H7 (cell line): ENCODE results near the gene CLCN1. TPM values are rescaled to one million over a fixed set of nuclear protein-coding genes. Genes with fewer than 3 reads are reported as not detected.
"Not testable (repeated sequence)": the region's sequence is repeated elsewhere in the genome, so short reads cannot be mapped to it uniquely, and the experiment has no call there.

ENCODE experiments used
- DNase-seq: peaks from one replicate; pipeline ENCODE4 v3.0.0; 2012
- H3K27me3 ChIP-seq: 2 replicates; pipeline ENCODE4 v1.6.0; 2011; ENCODE audit warnings: mild to moderate bottlenecking, low read length; ENCODE audit not compliant: control insufficient read depth, insufficient read depth
- H3K36me3 ChIP-seq: replicated peaks from 2 replicates; pipeline ENCODE4 v1.5.1; 2011; ENCODE audit warnings: low read length; ENCODE audit not compliant: control insufficient read depth, insufficient read depth
- H3K4me3 ChIP-seq: 2 replicates; pipeline ENCODE4 v1.5.1; 2011; ENCODE audit warnings: low read depth, mild to moderate bottlenecking, control low read depth, low read length, moderate library complexity; ENCODE audit not compliant: insufficient read depth
- total RNA-seq: library from RNA; depleted of rRNA; stranded (reverse); fragments of >200 nt; shearing (Covaris generic); gene quantifications from 2 replicates; pipeline ENCODE4 v1.2.3, GENCODE V29; 2014

CLCN1 gene
- total RNA-seq, 1 experiment from 2014 or later = 0.21 TPM

DNA sequence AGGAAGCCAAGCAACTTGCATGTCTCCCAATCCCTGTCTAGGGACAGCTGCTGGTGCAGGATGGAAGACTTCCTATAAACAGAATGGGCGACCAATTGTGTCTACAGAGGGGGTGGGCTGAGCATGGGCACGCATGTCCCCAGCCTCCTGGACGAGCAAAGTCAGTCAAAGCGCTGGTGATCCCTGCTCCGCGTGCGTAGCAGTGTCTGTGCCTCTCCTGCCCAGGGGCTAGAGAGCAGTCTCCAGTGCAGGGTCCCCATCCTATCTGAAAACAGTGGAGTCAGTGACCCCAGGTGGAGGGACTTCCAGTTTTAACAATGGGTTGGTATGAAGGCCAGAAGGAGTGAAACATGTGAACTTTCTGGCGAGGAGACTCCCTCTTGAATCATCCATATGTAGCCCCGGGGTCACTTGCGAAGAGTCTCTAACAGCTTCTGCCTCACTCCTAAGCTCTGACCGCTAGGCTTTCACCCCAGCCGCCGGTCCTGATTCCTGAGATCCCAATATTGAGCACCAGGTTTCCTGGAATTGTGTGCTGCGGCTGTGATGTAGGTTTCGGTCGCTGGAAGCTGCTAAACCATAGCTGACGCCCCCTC lies 28.5 kb upstream of the CLCN1 start:
- Histone ChIP-seq H3K4me3 (peak overlapping the region; percentile 16), H3K36me3 (peaks cover 8% of the 10 kb centered on the region), H3K27me3 (peaks cover 23% of the 10 kb centered on the region)
- no peak for DNase-seq

GRCh38 chr7:143287935-143288826 lies 27.7 kb upstream of the CLCN1 start, which contains the start of gene CASP2:
TSS of gene CASP2 (plus strand) at chr7:143288351. CDS start at chr7:143288456, 105 bp downstream.
- peaks cover 11% of the 10 kb centered on the region for H3K36me3 ChIP-seq
- peak within 1 kb of the TSS; percentile 95 for H3K4me3 ChIP-seq
- H3K27me3 ChIP-seq = peaks cover 23% of the 10 kb centered on the region
- DNase-seq = peak; percentile 100

GRCh38 chr7:143288836-143289235 lies 27.1 kb upstream of the CLCN1 start:
- DNase-seq = peak; percentile 24
- H3K36me3 ChIP-seq = peaks cover 14% of the 10 kb centered on the region
- H3K4me3 ChIP-seq = peak overlapping the region; percentile 95
- H3K27me3 ChIP-seq = peaks cover 23% of the 10 kb centered on the region

GRCh38 chr7:143289421-143289820 lies 26.5 kb upstream of the CLCN1 start:
- Histone ChIP-seq H3K27me3 (peaks cover 23% of the 10 kb centered on the region), H3K36me3 (peaks cover 20% of the 10 kb centered on the region), H3K4me3 (peak overlapping the region; percentile 95)
- no peak for DNase-seq

DNA sequence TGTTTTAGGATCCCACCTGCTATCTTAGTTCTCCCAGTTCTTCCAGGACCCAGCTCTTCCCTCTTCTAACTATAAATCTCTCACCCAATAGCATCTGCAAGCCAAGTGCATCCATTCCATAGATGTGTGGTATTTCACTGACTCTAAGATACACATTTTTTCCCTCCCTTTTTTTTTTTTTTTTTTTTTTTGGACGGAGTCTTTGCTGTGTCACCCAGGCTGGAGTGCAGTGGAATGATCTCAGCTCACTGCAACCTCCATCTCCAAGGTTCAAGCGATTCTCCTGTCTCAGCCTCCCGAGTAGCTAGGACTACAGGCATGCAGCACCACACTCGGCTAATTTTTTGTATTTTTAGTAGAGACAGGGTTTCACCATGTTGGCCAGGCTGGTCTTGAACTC lies 26.0 kb upstream of the CLCN1 start:
- H3K36me3 ChIP-seq = peaks cover 23% of the 10 kb centered on the region
- H3K4me3 ChIP-seq, DNase-seq: not testable (repeated sequence)
- H3K27me3 ChIP-seq = peaks cover 23% of the 10 kb centered on the region

DNA sequence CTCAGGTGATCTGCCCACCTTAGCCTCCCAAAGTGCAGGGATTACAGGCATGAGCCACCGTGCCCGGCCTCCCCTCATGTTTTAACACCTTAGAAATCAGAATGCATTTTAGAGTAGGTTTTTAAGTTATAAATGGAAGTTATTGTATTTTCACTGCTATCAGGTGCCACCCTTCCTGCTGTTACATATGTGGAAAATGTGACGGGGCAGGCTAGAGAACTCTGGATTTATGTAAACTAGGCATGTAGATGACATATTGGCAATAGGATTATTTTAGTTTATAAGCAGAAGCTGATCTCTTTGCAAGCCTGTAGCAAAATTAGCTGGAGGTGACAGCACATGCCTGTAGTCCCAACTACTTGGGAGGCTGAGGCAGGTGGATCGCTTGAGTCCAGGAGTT lies 25.6 kb upstream of the CLCN1 start:
- Histone ChIP-seq H3K36me3 (peaks cover 24% of the 10 kb centered on the region), H3K27me3 (peaks cover 22% of the 10 kb centered on the region), H3K4me3 (no peak overlapping the region)
- DNase-seq = no peak

DNA sequence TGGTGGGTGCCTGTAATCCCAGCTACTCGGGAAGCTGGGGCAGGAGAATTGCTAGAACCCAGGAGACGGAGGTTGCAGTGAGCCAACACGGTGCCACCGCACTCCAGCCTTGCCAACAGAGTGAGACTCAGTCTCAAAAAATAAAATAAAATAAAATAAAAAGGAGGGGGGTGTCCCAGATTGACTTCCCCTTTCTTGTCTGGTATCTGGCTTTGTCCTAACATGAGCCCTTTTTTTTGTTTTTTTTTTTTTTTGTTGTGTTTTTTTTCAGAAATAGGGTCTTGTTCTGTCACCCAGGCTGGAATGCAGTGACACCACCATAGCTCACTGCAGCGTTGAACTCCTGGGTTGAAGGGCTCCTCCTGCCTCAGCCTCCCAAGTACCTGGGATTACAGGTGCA lies 23.0 kb upstream of the CLCN1 start:
- Histone ChIP-seq H3K27me3 (no peaks in the 10 kb centered on the region), H3K36me3 (peaks cover 37% of the 10 kb centered on the region), H3K4me3 (no peak overlapping the region)
- no peak for DNase-seq

GRCh38 chr7:143295870-143296269 lies 20.0 kb upstream of the CLCN1 start:
- no peak for DNase-seq
- H3K27me3 ChIP-seq = no peaks in the 10 kb centered on the region
- H3K4me3 ChIP-seq = no peak overlapping the region
- H3K36me3 ChIP-seq = peaks cover 49% of the 10 kb centered on the region

DNA sequence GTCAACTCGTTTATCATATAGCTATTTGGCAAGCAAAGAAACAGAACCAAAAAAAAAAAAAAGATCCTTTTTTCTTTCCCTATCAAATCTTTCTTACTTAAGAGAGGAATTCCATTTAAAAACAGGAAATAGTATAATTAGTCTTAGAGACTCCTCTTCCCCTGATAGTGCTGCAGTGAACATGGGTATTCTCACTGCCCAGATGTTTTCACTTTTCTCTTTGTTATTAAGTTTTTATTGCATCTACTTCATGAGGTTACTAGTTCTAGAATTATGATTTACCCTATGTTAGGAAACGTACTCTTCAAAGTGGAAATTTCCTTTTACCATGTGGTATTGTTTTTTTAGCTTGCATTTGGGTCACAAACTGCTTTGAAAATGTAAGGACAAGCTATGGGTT lies 19.2 kb upstream of the CLCN1 start:
- H3K27me3 ChIP-seq = no peaks in the 10 kb centered on the region
- no peak overlapping the region for H3K4me3 ChIP-seq
- peaks cover 55% of the 10 kb centered on the region for H3K36me3 ChIP-seq
- DNase-seq = no peak

DNA sequence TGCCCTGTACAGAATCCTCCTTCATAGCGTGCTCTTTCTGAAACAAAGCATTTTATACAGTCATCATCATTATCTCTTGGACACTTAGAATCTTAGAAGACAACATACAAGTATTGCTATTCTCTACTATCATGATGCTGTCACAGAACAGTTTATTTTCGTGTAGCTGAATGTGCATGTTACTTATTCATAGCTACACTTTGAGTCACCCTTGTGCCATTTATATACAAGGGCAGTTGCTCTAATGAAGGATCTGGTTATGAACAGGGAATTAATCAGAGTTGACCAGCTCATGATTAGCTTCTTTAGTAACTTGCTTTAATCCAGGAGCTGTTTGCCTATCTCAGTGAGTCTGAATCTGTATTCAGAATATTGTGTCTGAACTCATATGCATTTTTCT lies 16.6 kb upstream of the CLCN1 start:
- no peak for DNase-seq
- Histone ChIP-seq H3K4me3 (no peak overlapping the region), H3K27me3 (no peaks in the 10 kb centered on the region), H3K36me3 (peaks cover 52% of the 10 kb centered on the region)

DNA sequence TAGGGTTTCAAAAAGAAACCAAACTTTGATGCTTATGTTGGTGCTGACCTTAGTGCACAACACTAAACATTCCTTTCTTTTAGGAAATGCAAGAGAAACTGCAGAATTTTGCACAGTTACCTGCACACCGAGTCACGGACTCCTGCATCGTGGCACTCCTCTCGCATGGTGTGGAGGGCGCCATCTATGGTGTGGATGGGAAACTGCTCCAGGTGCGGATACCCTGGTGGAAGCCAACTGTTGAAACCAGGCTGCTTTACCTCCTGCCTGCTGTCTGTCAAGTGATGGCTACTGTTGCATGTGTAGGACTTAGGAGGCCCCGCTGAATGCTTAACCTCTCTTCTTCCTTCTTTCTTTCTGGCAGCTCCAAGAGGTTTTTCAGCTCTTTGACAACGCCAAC lies 16.1 kb upstream of the CLCN1 start:
- Histone ChIP-seq H3K4me3 (no peak overlapping the region), H3K27me3 (no peaks in the 10 kb centered on the region), H3K36me3 (peaks cover 53% of the 10 kb centered on the region)
- DNase-seq = peak; percentile 81

GRCh38 chr7:143300959-143301935 lies 14.7 kb upstream of the CLCN1 start:
- peaks cover 53% of the 10 kb centered on the region for H3K36me3 ChIP-seq
- H3K4me3 ChIP-seq = no peak overlapping the region
- H3K27me3 ChIP-seq = no peaks in the 10 kb centered on the region
- DNase-seq = no peak

DNA sequence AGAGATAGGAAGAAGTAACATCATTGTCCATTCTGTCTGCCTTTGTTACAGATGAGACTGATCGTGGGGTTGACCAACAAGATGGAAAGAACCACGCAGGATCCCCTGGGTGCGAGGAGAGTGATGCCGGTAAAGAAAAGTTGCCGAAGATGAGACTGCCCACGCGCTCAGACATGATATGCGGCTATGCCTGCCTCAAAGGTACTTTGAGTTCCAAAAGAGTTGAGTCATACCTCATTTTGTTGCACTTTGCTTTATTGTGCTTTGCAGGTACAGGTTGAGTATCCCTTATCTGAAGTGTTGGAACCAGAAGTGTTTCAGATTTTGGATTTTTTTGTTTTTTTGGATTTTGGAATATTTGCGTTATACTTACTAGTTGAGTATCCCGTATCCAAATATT lies 12.2 kb upstream of the CLCN1 start:
- no peak for DNase-seq
- H3K4me3 ChIP-seq = no peak overlapping the region
- peaks cover 53% of the 10 kb centered on the region for H3K36me3 ChIP-seq
- no peaks in the 10 kb centered on the region for H3K27me3 ChIP-seq

GRCh38 chr7:143304938-143305337 lies 11.0 kb upstream of the CLCN1 start:
- no peak overlapping the region for H3K4me3 ChIP-seq
- no peak for DNase-seq
- H3K36me3 ChIP-seq = peaks cover 52% of the 10 kb centered on the region
- H3K27me3 ChIP-seq = no peaks in the 10 kb centered on the region
